Esophagus squamous epithelium (tissue), 4 donors: ENCODE data around the gene ZNF606.

ENCODE experiments used
- POLR2A ChIP-seq, 4 donors: fragments of 450-650 bp; IDR thresholded peaks; one replicate each; pipeline ENCODE4 v1.6.1; 2017; ENCODE audit warnings: antibody characterized with exemption in 4 of 4, mild to moderate bottlenecking in 4 of 4, moderate library complexity in 3 of 4
- TF ChIP-seq, protein P1 (sequence below), 6 experiments: fragments of 450-650 bp in 4 of 6; fragments of 200-600 bp in 2 of 6; sonication (generic) in 2 of 6; IDR thresholded peaks; one replicate each; pipeline ENCODE4 v1.5.1; 2016 to 2019; ENCODE audit warnings: antibody characterized with exemption in 6 of 6, mild to moderate bottlenecking in 4 of 6, moderate library complexity in 4 of 6

DNA sequence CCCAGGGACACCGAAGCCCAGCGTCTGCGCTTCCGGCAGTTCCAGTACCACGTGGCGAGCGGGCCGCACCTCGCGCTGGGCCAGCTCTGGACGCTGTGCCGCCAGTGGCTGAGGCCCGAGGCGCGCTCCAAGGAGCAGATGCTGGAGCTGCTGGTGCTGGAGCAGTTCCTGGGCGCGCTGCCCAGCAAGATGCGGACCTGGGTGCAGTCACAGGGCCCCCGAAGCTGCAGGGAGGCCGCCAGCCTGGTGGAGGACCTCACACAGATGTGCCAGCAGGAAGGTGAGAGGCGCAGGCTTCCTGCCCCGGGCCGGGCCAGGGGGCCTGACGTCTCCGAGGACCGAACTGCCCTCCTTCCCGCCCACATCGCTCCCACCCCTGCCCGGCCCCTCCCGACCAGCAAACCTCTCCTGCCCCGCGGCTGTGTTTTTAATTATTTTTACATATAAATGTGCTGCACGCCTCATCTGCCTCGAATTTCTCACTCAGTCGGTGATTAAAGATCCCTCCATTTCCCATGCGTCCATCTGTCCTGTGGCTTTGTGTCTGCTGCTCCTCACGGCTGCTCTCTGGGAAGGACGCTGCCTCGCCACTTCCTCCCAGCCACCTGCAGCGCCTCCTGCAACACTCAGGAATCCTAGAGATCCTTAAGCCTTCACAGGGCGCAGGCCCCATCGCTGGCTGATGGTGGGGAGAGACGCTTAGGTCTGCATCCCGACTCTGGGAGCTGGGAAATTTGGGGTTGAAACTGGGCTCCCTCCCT lies 35.5 kb upstream of the ZNF606 start:
- no peak for TF ChIP-seq POLR2A (IDR thresholded peaks at IDR 0.05)
- TF ChIP-seq, protein P1, sequence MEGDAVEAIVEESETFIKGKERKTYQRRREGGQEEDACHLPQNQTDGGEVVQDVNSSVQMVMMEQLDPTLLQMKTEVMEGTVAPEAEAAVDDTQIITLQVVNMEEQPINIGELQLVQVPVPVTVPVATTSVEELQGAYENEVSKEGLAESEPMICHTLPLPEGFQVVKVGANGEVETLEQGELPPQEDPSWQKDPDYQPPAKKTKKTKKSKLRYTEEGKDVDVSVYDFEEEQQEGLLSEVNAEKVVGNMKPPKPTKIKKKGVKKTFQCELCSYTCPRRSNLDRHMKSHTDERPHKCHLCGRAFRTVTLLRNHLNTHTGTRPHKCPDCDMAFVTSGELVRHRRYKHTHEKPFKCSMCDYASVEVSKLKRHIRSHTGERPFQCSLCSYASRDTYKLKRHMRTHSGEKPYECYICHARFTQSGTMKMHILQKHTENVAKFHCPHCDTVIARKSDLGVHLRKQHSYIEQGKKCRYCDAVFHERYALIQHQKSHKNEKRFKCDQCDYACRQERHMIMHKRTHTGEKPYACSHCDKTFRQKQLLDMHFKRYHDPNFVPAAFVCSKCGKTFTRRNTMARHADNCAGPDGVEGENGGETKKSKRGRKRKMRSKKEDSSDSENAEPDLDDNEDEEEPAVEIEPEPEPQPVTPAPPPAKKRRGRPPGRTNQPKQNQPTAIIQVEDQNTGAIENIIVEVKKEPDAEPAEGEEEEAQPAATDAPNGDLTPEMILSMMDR (IDR thresholded peaks at IDR 0.05), result no peak
